ENCODE results near the gene AGXT2.
A peak's percentile ranks its signal among the peaks of the same experiment; 100 is the strongest.
"Not testable (repeated sequence)": the region's sequence is repeated elsewhere in the genome, so short reads cannot be mapped to it uniquely, and the experiment has no call there.

The AGXT2 gene

DNA sequence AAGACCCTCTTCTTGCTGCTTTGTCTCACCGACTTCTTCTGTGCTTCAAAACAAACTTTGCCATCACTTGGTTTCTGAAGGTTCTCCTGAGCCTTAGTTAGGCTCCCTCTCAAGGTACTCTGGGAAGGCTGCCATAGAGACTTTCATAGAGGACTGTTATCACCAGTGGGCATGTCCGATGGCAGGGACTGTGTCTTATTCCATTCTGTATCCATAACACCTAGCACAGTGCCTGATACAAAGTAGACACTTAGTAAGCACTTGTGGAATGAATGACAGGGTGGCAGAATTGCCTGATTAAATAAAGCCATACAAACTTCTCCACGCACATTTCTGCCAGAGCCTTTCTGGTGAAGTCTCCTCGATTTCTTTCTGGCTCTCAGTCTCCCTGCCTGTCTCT is 32.7 kb downstream of the AGXT2 start:
- no peak for DNase-seq (ENCODE audit: low read depth in 2 of 2)

DNA sequence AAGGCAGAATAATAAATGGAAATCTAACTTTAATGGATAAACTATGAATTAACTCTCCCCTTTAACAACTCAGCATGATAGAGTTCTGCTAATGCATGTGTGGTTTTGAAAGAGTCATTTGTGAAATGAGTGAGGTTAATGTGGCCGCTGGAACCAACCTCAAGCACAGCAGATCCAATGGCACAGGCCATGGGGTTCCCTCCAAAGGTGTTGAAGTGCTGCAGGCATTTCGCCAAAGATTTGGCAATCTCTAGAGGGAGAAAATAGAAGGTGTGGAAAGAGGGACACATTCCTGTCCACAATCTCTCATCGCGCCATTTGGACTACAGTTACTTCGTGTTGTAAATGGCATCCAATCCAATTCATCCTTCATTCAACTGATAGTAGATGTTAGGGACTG is 35.0 kb downstream of the AGXT2 start:
- no peak for DNase-seq (ENCODE audit: low read depth in 2 of 2)

DNA sequence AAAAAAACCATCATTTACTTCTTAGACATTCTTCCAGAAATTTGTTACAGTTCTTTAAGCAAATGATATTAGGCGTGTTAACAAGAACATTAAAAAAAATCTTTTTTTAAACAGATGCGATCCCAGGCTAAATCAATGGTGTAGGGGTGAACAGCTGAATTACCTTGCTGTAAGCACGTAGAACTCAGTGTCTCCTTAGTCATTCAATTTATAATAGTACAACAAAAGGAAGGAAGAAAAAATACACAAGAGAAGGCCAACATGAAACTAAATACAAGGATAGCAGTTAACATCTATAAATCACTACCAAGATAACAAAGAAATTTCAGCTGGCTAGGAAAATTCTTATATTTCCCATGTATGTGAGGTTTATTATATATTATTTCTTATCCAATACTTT is 35.4 kb downstream of the AGXT2 start:
- DNase-seq (ENCODE audit: low read depth in 2 of 2): no peak

DNA sequence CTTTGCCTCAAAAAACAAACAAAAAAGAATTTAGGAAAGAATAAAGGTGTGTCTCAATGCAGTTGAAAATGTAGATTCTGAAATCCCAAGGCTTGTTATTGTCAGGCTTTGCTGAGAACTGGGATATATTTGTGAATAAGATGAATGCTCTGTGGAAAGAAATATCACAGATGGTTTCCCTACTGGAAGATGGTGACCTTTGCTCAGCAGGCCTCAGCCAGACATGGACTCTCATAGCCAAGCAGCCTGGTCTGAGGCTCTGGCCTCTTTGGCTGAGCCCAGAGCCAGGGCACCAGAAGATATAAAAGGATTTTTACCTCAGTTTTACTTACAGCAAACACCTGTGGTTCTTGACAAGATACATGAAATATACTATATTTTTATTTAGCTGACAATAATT is 37.1 kb downstream of the AGXT2 start:
- no peak for DNase-seq (ENCODE audit: low read depth in 2 of 2)

DNA sequence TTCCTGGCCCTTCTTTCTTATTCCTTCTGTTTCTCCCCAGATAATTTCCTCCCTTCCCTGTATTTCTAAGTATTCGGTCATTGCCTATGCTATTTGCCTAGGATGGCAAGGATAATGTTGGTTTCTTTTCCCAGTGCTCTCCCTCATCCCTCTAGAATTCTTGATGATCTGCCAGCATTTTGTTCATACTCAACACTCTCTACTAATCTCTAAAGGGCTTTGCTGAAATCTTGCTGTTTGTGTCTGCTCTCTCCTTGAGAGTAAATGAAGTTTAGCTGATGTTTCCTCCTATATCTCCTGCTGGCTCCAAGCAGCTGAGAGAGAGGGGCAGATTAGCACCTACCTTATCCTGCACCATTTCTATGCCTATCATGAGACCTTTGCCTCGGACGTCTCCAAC is 38.1 kb downstream of the AGXT2 start:
- no peak for DNase-seq (ENCODE audit: low read depth in 2 of 2)

DNA sequence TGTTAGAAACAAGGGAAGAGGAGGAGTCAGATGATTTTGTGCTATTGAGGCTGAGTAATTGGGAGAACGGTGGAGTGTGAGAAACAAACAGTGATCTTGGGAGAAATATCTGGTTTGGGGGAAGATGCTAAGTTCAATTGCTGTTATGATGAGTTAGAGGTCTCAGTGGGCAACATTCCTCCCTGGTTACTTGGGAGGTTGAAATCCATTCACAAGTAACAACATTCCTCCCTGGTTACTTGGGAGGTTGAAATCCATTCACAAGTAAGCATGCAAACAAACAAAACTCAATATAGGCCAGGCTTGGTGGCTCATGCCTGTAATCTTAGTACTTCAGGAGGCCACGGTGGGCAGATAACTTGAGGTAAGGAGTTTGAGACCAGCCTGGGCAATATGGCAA is 38.7 kb downstream of the AGXT2 start:
- no peak for DNase-seq (ENCODE audit: low read depth in 2 of 2)

DNA sequence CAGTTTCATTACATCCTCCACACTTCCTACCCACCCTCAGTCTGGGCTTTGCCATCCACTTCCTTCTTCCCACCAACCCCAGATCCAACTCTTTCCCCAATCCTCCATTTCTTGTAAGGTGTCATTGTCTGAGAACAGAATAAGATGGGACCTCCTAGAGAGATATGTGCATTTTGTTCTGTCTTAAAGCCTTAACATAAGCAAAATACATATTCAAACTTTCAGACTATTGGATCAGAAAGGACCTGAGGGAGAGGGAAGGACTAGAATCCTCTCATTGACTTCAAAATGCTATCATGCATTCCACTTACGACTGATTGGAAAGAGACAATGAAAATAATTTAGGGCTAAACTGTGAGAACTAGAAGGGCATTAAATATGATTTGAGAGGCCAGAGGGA is 43.0 kb downstream of the AGXT2 start:
- DNase-seq (ENCODE audit: low read depth in 2 of 2): no peak

DNA sequence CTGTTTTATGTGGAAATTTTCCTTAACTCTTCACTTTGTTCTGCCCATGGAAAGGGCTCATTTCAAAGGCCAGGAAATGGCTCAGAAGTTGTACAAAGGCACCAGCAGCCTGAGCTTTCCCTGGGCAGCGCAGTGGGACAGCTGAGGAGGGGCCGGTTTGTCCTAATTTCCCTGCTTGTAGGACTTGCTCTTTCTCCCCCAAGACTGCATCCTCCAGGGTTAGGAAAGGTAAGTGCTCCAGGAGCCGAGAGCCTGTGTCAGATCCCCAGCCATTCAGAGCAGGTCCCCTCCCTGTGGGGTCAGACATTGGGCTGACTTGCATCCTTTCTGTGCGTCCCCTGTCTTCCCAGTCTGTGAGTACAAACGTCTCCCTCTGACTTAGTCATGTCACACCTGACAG is 43.5 kb downstream of the AGXT2 start:
- DNase-seq (ENCODE audit: low read depth in 2 of 2): no peak

DNA sequence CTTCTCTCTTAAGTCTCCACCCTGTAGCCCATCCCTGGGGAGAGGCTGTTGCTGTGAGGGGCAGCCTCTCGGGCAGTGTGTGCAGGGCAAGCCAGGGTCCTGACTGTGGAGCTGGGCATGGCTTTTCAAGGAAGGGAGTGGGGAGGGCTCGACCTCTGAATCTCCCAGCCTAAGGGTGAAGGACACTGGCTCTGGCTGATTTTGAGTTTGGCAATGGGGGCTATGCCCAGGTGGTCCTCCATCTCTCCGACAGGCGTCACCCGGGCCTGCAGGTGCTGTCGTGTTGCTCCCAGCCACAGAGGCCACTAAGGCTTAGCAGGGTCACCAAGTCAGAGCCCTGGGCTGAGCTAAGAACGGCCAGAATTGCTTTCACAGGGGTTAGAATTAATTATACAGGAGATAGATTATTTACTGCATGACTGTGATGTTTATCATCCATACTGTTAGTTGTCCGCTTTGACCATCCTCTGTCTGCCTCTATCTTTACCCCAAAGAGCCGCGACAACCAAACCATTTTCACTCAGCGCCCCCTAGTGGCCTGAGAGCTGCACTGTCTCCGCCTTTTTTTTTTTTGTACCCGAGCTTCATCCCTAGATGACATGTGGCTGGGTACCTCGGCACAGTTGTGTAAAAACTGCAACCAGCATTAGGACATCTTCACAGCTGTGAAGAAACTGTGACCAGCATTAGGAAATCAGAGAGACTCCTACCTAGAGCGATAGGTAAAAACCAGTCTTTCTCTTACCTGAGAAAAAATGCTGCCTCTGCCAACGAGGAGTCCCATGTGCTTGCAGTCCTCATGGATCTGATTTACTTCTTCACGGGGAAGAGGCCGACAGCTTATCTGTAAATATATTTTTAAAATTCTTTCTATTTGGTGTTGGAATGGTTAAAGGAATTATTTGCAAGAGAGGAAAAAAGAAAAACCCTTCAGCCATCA is 44.5 kb downstream of the AGXT2 start:
- DNase-seq (ENCODE audit: low read depth in 2 of 2): peak in 1 of 2 donors; percentile 1

DNA sequence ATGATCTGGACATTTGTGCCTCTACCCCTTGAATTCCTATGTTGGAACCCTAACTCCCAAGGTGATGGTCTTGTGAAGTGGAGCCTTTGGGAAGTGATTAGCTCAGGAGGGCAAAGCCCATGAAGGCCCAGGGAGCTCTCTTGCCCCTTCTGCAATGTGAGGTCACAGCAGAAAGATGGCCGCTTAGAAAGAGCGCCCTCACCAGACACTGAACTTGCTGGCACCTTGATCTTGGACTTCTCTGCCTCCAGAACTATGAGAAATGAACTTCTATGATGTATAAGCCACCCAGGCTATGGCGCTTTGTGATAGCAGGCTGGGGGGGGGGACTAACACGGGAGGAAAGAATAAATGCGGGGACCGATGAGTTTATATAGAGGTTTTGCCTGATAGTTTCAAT is 45.3 kb downstream of the AGXT2 start:
- DNase-seq (ENCODE audit: low read depth in 2 of 2): no peak

DNA sequence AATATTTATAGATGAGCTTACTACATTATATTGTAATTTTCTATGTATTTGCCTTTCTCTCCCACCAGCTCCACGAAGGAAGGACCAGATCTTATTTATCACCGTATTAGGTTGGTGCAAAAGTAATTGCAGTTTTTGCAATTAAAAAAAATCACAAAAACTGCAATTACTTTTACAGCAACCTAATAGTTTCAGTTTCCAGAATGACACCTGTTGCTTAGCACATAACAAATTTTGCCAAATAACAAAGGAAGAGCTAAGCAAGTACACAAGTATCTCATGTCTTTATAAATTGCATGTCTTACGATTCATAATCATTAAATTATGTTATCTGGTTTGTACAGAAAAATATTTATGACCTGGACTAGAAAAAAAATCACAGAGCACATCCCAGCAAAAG is 45.9 kb downstream of the AGXT2 start:
- no peak for DNase-seq (ENCODE audit: low read depth in 2 of 2)

DNA sequence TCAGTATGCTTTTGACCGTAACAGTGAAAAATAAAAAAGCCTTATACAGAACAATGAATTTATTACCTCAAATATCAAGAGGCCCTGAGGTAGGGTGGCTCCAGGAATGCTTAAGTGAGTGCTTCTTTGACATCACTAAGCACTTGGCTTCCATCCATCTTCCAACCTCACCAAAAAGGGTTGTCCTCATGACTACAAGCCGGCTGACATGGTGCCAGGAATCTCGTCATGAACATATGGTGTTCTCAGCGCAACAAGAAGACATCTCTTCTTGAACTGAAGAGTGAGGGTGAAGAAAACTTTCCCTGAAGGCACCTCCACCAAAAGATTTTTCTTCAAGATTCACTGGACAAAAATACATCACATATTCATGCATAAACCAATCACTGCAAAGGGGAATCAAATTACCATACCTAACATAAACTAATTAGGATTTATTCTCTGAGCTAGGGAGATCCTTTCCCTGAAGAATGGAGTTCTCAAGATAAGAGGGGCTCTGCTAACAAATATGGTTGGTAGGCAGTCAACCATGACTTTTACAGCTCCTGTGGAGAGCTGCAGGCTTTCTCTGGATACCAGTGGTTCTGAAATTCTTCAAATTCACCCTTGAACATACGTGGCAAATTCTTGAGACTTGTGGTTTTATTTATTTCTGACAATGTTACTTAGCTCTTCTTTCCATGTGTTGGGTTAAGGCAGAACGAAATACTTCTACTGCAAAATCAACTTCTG is 49.5 kb downstream of the AGXT2 start:
- no peak for DNase-seq (ENCODE audit: low read depth in 2 of 2)

DNA sequence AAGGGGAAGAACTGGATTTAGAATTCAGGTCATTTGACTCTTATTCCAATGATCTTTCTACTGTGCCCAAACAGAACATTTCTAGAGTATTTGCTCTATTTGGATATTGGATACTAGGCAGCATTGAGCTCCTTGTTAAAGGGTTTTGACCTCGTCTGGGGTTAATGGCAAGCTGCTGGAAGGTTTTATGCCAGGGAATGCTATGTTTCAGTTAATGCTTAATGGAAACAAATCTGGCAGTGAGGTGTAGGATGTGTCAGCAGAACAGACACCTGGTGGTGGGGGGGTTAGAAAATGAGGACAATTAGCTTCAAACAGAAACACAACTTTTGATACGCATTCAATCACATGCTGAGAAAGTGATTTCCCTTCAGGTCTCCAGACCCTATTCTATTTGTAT is 51.5 kb downstream of the AGXT2 start:
- DNase-seq (ENCODE audit: low read depth in 2 of 2): no peak

DNA sequence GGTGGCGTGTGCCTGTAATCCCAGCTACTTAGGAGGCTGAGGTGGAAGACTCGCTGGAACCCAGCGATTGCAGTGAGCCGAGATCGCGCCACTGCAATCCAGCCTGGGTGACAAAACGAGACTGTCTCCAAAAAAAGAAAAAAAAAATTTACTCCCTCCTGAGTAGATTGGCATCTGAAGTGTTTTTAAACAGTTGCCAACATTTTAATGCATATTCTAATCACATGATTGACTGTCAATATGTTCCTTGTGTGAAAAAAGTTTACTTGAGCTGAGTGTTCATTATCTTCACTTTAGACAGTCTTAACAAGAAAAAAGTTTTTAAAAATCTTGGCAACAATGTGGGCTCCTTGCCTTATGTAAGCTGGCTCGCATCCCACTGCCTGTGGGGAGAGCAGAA is 53.8 kb downstream of the AGXT2 start:
- DNase-seq (ENCODE audit: low read depth in 2 of 2): no peak

DNA sequence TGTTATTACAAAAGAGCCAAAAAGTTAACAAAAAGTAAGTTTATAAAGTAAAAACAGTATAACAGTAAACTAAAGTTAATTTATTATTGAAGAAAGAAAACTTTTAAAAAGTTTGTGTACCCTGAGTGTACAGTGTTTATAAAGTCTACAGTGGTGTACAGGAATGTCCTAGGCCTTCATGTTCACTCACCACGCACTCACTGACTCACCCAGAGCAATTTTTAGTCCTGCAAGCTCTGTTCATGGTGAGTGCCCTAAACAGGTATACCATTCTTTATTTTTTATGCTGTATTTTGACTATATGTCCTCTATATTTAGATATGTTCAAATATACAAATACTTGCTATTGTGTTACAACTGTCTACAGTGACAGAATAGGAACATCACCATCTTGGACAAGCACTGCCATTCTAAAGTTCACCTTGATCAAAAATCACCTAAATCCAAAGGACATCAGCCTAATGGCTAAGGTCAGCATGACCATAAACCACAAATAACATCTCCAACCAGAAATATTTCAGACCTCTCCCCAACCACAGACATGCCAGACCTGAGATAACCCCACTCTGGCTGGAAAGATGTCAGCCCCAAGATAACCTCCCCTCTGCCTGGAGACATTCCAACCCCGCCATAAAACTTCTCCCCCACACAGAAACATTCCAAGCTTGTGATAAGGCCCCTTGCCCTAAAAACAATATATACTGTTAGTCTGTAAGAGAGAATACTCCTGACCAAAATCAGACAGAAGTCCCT is 56.1 kb downstream of the AGXT2 start:
- no peak for DNase-seq (ENCODE audit: low read depth in 2 of 2)

DNA sequence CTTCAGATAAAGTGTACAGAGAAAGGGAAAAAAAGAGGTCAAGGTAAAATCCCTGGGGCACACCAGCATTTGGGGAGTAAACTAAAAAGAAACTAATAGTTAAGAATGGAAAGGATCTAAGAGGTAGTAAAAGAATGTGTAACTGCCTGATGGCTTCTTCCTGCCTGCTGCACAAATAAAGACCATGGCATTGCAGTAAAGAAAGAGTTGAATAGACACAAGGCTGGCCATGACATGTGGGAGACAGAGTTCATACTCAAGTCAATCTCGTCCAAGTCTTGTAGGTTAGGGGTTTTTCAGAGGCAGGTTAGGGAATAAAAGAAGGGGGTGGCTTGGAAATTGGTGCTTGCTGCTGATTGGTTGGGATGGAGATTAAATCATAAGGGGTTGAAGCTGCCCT is 60.8 kb downstream of the AGXT2 start:
- DNase-seq (ENCODE audit: low read depth in 2 of 2): no peak

DNA sequence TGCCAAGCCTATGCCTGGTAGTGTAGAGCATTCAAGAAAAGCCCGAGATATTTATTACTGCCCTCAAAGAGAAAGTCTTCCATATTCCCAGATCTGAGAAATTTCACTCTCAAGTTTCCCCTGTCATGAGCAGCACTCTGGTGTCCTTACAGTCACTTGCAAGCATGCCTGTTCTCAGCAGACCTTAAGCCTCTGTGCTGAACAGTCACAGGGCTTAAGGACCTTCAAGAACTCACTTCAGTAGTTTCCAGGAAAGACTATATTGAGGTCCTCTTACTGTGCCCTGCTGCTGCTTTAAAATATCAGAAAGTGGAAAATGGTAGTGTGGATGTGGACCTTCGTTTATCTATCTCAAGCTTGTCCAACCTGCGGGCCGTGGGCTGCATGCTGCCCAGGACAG is 64.9 kb downstream of the AGXT2 start:
- no peak for DNase-seq (ENCODE audit: low read depth in 2 of 2)

DNA sequence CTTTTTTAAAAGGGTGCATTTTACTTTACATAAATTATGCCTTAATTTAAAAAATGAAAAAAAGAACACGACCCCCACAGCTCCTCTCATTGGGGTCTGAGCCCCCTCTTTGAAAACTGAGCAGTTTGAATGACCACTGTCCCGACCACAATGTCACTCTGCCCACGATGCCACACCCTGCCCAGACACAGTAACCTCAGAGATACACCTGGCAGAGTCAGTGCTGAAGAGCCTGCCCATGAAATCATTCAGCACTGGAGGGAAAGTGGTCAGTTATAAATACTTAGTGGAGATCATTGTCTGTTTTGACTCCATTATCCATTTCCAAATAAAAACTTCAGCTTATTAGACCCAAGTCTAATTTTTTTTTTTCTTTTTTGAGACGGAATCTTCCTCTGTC is 69.1 kb downstream of the AGXT2 start:
- no peak for DNase-seq (ENCODE audit: low read depth in 2 of 2)

DNA sequence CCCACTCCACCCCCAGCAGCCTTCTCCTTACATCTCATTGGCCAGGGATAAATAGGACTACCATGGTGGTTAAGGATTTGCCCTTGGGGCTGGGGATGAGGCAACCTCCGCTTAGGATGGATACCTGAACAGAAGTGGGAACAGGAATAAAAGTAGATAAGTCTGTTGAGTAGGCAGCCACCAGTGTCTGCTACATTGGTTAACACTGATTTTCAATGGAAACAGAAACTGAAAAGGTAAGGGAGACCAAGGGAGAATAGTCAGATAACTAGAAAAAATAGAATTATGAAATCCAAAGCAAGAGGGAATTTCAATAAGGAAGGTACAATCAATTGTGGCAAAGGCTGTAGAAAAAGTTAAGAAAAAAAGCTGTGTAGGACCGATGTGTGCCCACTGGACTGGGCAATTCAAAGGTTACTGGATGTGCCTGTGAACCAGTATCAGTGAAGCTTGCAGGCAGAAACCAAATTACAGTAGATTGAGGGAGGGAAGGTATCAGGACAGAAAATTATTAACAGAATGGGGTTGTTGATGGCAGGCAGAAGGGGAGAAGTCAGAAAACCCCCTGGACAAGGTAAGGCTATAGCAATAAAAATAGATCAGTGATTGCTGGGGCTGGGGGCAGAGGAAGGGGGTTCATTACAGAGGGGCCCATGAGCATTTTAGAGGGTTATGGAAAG is 69.7 kb downstream of the AGXT2 start:
- no peak for DNase-seq (ENCODE audit: low read depth in 2 of 2)

DNA sequence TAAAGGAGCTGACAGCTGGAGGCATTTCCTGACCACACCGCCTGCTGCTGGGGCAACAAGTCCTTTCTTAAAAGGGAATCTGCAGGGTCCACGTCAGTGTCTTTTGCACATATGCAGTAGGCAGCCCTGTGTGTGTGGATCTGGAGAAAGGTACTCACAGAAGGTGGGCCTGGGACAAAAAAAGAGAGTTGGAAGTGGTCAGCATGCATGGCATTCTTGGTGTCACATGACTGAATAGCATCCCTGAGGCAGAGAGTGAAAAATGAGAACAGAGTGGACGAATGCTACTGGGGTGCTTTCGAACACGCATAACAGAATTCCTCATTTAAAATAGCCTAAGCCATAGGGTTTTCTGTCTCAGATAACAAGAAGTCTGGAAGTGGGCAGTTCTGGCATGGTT is 71.4 kb downstream of the AGXT2 start:
- no peak for DNase-seq (ENCODE audit: low read depth in 2 of 2)

DNA sequence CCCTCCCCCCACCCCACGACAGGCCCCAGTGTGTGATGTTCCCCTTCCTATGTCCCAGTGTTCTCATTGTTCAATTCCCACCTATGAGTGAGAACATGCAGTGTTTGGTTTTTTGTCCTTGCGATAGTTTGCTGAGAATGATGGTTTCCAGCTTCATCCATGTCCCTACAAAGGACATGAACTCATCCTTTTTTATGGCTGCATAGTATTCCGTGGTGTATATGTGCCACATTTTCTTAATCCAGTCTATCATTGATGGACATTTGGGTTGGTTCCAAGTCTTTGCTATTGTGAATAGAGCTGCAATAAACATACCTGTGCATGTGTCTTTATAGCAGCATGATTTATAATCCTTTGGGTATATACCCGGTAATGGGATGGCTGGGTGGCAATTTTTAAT is 76.1 kb downstream of the AGXT2 start:
- not testable (repeated sequence) for DNase-seq (ENCODE audit: low read depth in 2 of 2)

DNA sequence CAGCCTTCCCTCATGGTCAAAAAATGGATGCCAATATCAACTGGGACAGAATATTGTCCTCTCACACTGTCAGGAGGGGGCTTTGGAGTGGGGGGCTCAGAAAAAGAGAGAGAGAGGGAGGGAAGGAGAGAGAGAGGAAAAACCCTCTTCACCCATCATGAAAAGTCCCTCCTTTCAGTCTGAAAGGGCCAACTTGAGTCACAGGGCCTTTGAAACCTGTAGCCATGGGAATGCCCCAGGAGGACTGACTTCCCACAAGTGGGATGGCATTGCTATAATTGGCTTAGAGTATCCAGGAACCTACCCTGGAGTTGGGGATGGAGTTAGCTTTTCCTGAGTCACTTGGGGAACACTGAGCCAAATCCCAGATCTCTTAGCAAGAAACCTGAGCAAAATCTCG is 77.2 kb downstream of the AGXT2 start:
- no peak for DNase-seq (ENCODE audit: low read depth in 2 of 2)

Measured in activated CD8-positive, alpha-beta memory T cell treated with anti-CD3 and anti-CD28 coated beads for 4 hours (primary cell).